ENCODE results near the gene ATXN7L1.

DNA sequence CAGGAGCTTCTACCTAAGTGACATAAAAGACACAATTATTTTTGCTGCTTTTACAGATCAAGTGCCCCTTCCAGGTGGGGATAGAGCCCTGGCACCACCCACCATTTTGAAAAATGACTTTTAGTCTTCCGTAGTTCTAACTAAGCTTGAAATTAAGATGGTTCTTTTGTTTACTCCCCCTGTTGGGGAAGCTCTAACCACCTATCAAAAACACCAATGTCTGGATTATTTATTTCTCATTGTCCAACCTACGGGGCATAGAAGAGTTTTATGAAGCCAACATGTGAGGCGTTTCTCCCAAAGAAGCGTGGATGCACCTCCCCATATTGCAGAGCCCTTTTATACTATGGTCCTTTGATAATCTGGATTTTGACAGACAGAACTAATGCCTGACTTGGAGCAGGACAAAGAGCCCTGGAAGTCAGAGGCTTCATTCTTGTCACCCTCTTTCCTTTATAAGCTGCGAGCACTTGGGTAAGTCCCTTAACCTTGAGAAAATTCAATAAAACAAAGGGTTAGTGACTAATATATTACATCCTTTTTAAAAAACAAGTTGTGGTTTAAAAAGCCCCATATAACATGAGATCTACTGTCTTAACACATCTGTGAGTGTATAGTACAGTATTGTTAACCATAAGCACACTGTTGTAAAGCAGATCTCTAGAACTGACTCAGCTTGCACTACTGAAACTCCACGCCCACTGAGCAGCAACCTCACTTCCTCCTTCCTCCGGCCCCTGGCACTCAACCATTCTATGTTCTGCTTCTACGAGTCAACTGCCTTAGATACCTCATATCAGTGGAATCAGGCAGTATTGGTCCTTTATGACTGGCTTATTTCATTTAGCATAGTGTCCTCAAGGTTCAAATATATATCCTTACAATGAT, 67.5 kb downstream of the ATXN7L1 start:
- no peak for TF ChIP-seq CTCF (IDR thresholded peaks at IDR 0.05)
- no peak for TF ChIP-seq POLR2AphosphoS5 (IDR thresholded peaks at IDR 0.05)

All from gastroesophageal sphincter (tissue), 3 donors.